ENCODE results near the gene PPP1R14C.

DNA sequence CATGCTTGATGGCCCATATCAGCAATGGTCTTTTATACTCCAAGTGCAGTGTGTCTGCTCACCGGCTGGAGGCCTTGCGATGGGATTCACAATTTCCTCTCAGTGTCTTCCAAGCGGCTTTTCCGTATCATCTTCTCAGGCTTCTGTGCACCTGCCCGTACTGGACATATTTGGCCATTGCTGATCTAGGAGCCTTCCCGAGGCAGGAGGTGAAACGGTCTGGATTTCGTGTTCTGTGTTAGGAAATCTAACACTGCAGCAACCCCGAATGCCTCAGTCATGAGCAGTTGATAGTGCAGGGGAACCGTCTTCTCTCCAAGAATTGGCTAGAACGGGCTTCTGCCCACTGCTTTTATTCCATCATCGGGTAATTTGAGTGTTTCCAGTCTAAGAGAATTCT lies 60.5 kb downstream of the PPP1R14C start:
- TF ChIP-seq POLR2A (IDR thresholded peaks at IDR 0.05; ENCODE audit: low read depth, low read length) (no peak), MYC (IDR thresholded peaks at IDR 0.05; ENCODE audit: low read depth, low read length) (no peak), GATA2 (IDR thresholded peaks at IDR 0.05; ENCODE audit: insufficient read depth, insufficient read length, low read depth, low read length) (no peak), JUN (IDR thresholded peaks at IDR 0.05; ENCODE audit: borderline replicate concordance, insufficient read depth, insufficient read length, low read depth) (no peak)
- TF ChIP-seq, protein P1, sequence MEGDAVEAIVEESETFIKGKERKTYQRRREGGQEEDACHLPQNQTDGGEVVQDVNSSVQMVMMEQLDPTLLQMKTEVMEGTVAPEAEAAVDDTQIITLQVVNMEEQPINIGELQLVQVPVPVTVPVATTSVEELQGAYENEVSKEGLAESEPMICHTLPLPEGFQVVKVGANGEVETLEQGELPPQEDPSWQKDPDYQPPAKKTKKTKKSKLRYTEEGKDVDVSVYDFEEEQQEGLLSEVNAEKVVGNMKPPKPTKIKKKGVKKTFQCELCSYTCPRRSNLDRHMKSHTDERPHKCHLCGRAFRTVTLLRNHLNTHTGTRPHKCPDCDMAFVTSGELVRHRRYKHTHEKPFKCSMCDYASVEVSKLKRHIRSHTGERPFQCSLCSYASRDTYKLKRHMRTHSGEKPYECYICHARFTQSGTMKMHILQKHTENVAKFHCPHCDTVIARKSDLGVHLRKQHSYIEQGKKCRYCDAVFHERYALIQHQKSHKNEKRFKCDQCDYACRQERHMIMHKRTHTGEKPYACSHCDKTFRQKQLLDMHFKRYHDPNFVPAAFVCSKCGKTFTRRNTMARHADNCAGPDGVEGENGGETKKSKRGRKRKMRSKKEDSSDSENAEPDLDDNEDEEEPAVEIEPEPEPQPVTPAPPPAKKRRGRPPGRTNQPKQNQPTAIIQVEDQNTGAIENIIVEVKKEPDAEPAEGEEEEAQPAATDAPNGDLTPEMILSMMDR (IDR thresholded peaks at IDR 0.05; ENCODE audit: extremely low read depth in 1 of 2, insufficient read depth in 1 of 2, low read depth in 1 of 2, low read length in 2 of 2): no peak
- TF ChIP-seq, protein P2, sequence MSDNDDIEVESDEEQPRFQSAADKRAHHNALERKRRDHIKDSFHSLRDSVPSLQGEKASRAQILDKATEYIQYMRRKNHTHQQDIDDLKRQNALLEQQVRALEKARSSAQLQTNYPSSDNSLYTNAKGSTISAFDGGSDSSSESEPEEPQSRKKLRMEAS (IDR thresholded peaks at IDR 0.05; ENCODE audit: insufficient read depth, insufficient read length): no peak

Measured in endothelial cell of umbilical vein (primary cell).